Activated B cell treated with CpG ODN at 0.5 μM for 24 hours (primary cell): ENCODE measurements around the gene SLIT3. TPM values are rescaled to one million over a fixed set of nuclear protein-coding genes. Genes with fewer than 3 reads are reported as not detected.

Source experiments
- ATAC-seq: fragments of 200-7000 bp; cut with Tn5 transposase; one replicate; pipeline ENCODE4 v1.10.0; 2021; ENCODE audit warnings: low read depth, mild to moderate bottlenecking, moderate library complexity
- CTCF ChIA-PET: fragments of 350-600 bp; sonication (Branson Sonifier 250); formaldehyde crosslinking; loops from one replicate; lab custom pipeline; 2021; ENCODE audit warnings: antibody characterized with exemption; lab: Charles Lee
- POLR2A ChIA-PET: fragments of 350-600 bp; sonication (Branson Sonifier 250); formaldehyde crosslinking; loops from one replicate; lab custom pipeline; 2021; ENCODE audit warnings: antibody characterized with exemption; lab: Charles Lee
- DNase-seq: peaks from one replicate; pipeline ENCODE4 v3.0.0; 2022
- H3K27ac Mint-ChIP-seq: one replicate; pipeline ENCODE4 v1.8.0; 2020; ENCODE audit warnings: mixed read lengths
- H3K27me3 Mint-ChIP-seq: one replicate; pipeline ENCODE4 v1.8.0; 2021; ENCODE audit warnings: mixed read lengths
- H3K36me3 Mint-ChIP-seq: one replicate; pipeline ENCODE4 v1.8.0; 2021; ENCODE audit warnings: low read depth, mixed read lengths
- H3K4me1 Mint-ChIP-seq: one replicate; pipeline ENCODE4 v1.8.0; 2021; ENCODE audit warnings: mixed read lengths
- H3K4me3 Mint-ChIP-seq: one replicate; pipeline ENCODE4 v1.8.0; 2020; ENCODE audit warnings: mild to moderate bottlenecking, mixed read lengths
- H3K9me3 Mint-ChIP-seq: one replicate; pipeline ENCODE4 v1.8.0; 2020; ENCODE audit warnings: mixed read lengths
- CTCF ChIP-seq: fragments of 200-600 bp; IDR thresholded peaks from one replicate; pipeline ENCODE4 v1.8.0; 2022; ENCODE audit warnings: antibody characterized with exemption, mild to moderate bottlenecking
- intact Hi-C: fragments of 100-400 bp; cut with micrococcal nuclease; formaldehyde crosslinking; loops from one replicate; pipeline ENCODE4 v1.15.1; 2024
- total RNA-seq: library from RNA; stranded (reverse); gene quantifications from 2 replicates; pipeline ENCODE4 v1.2.3, GENCODE V29; 2022

Gene SLIT3
- total RNA-seq: not detected in 2 replicates

GRCh38 chr5:169300468-169301385 lies at the start of gene SLIT3:
SLIT3 (minus strand) TSS chr5:169301139; CDS start chr5:169300709, 430 bp downstream.
- no peaks in the 10 kb centered on the region for H3K36me3 Mint-ChIP-seq
- H3K4me1 Mint-ChIP-seq: peaks cover 7% of the 10 kb centered on the region
- no peaks in the 10 kb centered on the region for H3K9me3 Mint-ChIP-seq
- CTCF ChIA-PET: no interaction called here
- no peak within 1 kb of the TSS for H3K27ac Mint-ChIP-seq
- no peak for ATAC-seq
- no peak for DNase-seq
- TF ChIP-seq CTCF: no peak
- POLR2A ChIA-PET: no interaction called here
- peaks cover 44% of the 10 kb centered on the region for H3K27me3 Mint-ChIP-seq
- intact Hi-C loops: no loop called here
- no peak within 1 kb of the TSS for H3K4me3 Mint-ChIP-seq

GRCh38 chr5:169350016-169350415 lies 49.1 kb upstream of the SLIT3 start:
- Mint-ChIP-seq H3K4me1 (no peaks in the 10 kb centered on the region), H3K27ac (no peak overlapping the region), H3K9me3 (no peaks in the 10 kb centered on the region), H3K27me3 (no peaks in the 10 kb centered on the region), H3K4me3 (no peak overlapping the region), H3K36me3 (no peaks in the 10 kb centered on the region)
- ATAC-seq: no peak
- ChIA-PET CTCF (no interaction called here), POLR2A (no interaction called here)
- intact Hi-C loops: no loop called here
- DNase-seq: no peak
- no peak for TF ChIP-seq CTCF

GRCh38 chr5:169347786-169348185 lies 46.8 kb upstream of the SLIT3 start:
- Mint-ChIP-seq H3K9me3 (no peaks in the 10 kb centered on the region), H3K36me3 (no peaks in the 10 kb centered on the region), H3K4me3 (no peak overlapping the region), H3K27ac (no peak overlapping the region), H3K4me1 (no peaks in the 10 kb centered on the region), H3K27me3 (no peaks in the 10 kb centered on the region)
- ATAC-seq: no peak
- POLR2A ChIA-PET: no interaction called here
- CTCF ChIA-PET: no interaction called here
- TF ChIP-seq CTCF: no peak
- intact Hi-C loops: no loop called here
- DNase-seq: no peak

GRCh38 chr5:169344629-169345028 lies 43.7 kb upstream of the SLIT3 start:
- ChIA-PET POLR2A (no interaction called here), CTCF (no interaction called here)
- TF ChIP-seq CTCF: no peak
- ATAC-seq (no peak), DNase-seq (no peak)
- Mint-ChIP-seq H3K27me3 (no peaks in the 10 kb centered on the region), H3K4me1 (no peaks in the 10 kb centered on the region), H3K36me3 (no peaks in the 10 kb centered on the region), H3K9me3 (no peaks in the 10 kb centered on the region), H3K4me3 (no peak overlapping the region), H3K27ac (no peak overlapping the region)
- intact Hi-C loops: no loop called here

GRCh38 chr5:169343766-169344165 lies 42.8 kb upstream of the SLIT3 start:
- no peak overlapping the region for H3K27ac Mint-ChIP-seq
- H3K4me1 Mint-ChIP-seq: no peaks in the 10 kb centered on the region
- TF ChIP-seq CTCF: no peak
- ChIA-PET POLR2A (no interaction called here), CTCF (no interaction called here)
- no peak overlapping the region for H3K4me3 Mint-ChIP-seq
- H3K36me3 Mint-ChIP-seq: no peaks in the 10 kb centered on the region
- no peak for DNase-seq
- no peak for ATAC-seq
- intact Hi-C loops: no loop called here
- no peaks in the 10 kb centered on the region for H3K9me3 Mint-ChIP-seq
- H3K27me3 Mint-ChIP-seq: no peaks in the 10 kb centered on the region
